ENCODE results near the gene EIF2B5. TPM values are rescaled to one million over a fixed set of nuclear protein-coding genes. Genes with fewer than 3 reads are reported as not detected.

Gene EIF2B5
- total and polyA plus RNA-seq, 9 of the 15 experiments (the other 6 are each of a cell fraction or from before 2014, with no cell fraction given): 19.1 to 92.4 (median 74.0) TPM

DNA sequence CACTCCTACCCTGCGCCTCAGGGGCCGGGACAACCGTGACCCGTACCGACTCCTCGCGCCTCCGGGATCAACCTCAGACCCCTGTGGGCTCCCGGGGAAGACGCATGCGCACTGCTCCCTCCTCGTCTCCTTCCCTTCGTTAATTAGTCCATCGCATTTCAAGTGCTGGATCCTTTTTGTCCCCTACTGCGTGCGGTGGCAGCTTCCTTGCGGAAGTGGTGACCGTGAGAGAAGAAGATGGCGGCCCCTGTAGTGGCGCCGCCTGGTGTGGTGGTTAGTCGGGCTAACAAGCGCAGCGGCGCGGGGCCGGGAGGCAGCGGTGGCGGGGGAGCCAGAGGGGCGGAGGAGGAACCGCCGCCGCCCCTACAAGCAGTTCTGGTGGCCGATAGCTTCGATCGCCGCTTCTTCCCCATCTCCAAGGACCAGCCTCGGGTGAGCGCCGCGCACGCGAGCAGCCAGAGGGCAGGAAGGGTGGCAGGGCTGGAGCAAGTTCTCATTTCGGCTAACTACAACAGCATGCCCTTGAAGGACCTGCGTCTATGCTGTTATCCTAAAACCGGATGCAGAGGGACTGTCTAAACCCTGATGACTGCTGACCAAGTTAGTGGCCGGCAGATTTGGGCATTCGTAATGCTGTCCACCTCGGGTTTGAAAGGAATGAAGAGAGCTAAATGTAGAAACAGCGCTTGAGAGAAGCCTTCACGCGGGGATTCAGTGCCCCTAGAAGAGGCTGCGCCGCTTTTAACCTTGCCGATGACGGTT is at the start of gene EIF2B5 (continued):
- no peak for TF ChIP-seq E4F1 (CRISPR knock-in tag; IDR thresholded peaks at IDR 0.05; ENCODE audit: borderline replicate concordance)
- TF ChIP-seq ZNF41 (CRISPR knock-in tag; conservative IDR thresholded peaks at IDR 0.05): no peak
- peak; percentile 22 for TF ChIP-seq NR2C1 (IDR thresholded peaks at IDR 0.05)
- peak; percentile 68; the same call in 1 of the 2 replicates for TF ChIP-seq NR2C1 (tag; IDR thresholded peaks at IDR 0.05)
- TF ChIP-seq ZNF431 (CRISPR knock-in tag; IDR thresholded peaks at IDR 0.05): no peak
- no peak for TF ChIP-seq PRPF4 (IDR thresholded peaks at IDR 0.05; ENCODE audit: insufficient read depth, low read depth, low read length, poor library complexity, severe bottlenecking)
- no peak for TF ChIP-seq ZNF75A (CRISPR knock-in tag; IDR thresholded peaks at IDR 0.05)
- peak; percentile 20 to 28; a peak in 3 of 4 replicates for TF ChIP-seq RAD21 (CRISPR knock-in tag; conservative IDR thresholded peaks at IDR 0.05 in 1 of 2, IDR thresholded peaks at IDR 0.05 in 1 of 2)
- TF ChIP-seq DDX20 (tag; IDR thresholded peaks at IDR 0.05; ENCODE audit: low read depth): no peak
- no peak for TF ChIP-seq ZNF785 (CRISPR knock-in tag; IDR thresholded peaks at IDR 0.05)
- TF ChIP-seq RBM25 (IDR thresholded peaks at IDR 0.05; ENCODE audit: low read depth, low read length, severe bottlenecking): no peak
- TF ChIP-seq ZBTB1 (CRISPR knock-in tag; IDR thresholded peaks at IDR 0.05; ENCODE audit: borderline replicate concordance, low read depth): no peak; the same call in 1 of the 2 replicates
- TF ChIP-seq, protein P1, sequence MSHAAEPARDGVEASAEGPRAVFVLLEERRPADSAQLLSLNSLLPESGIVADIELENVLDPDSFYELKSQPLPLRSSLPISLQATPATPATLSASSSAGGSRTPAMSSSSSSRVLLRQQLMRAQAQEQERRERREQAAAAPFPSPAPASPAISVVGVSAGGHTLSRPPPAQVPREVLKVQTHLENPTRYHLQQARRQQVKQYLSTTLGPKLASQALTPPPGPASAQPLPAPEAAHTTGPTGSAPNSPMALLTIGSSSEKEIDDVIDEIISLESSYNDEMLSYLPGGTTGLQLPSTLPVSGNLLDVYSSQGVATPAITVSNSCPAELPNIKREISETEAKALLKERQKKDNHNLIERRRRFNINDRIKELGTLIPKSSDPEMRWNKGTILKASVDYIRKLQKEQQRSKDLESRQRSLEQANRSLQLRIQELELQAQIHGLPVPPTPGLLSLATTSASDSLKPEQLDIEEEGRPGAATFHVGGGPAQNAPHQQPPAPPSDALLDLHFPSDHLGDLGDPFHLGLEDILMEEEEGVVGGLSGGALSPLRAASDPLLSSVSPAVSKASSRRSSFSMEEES (CRISPR knock-in tag; IDR thresholded peaks at IDR 0.05): no peak
- TF ChIP-seq RNF2 (IDR thresholded peaks at IDR 0.05): peak; percentile 70; the same call in 1 of the 2 replicates
- TF ChIP-seq ZNF551 (CRISPR knock-in tag; IDR thresholded peaks at IDR 0.05): no peak
- TF ChIP-seq, protein P2, sequence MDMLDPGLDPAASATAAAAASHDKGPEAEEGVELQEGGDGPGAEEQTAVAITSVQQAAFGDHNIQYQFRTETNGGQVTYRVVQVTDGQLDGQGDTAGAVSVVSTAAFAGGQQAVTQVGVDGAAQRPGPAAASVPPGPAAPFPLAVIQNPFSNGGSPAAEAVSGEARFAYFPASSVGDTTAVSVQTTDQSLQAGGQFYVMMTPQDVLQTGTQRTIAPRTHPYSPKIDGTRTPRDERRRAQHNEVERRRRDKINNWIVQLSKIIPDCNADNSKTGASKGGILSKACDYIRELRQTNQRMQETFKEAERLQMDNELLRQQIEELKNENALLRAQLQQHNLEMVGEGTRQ (CRISPR knock-in tag; IDR thresholded peaks at IDR 0.05): no peak
- TF ChIP-seq TGIF2 (CRISPR knock-in tag; IDR thresholded peaks at IDR 0.05): no peak
- TF ChIP-seq ZFP30 (CRISPR knock-in tag; IDR thresholded peaks at IDR 0.05; ENCODE audit: borderline replicate concordance): no peak
- peak; percentile 87 for TF ChIP-seq POLR2H (tag; IDR thresholded peaks at IDR 0.05; ENCODE audit: low read depth)
- TF ChIP-seq ZNF23 (CRISPR knock-in tag; IDR thresholded peaks at IDR 0.05): no peak
- TF ChIP-seq U2AF2 (optimal IDR thresholded peaks at IDR 0.05; ENCODE audit: low read depth, low read length): no peak
- peak; percentile 47; the same call in 1 of the 2 replicates for TF ChIP-seq TEAD4 (IDR thresholded peaks at IDR 0.05; ENCODE audit: low read length)
- no peak for TF ChIP-seq TEAD4 (CRISPR knock-in tag; IDR thresholded peaks at IDR 0.05; ENCODE audit: borderline replicate concordance)
- TF ChIP-seq ARHGAP35 (IDR thresholded peaks at IDR 0.05; ENCODE audit: partially characterized antibody): no peak
- no peak for TF ChIP-seq BDP1 (IDR thresholded peaks at IDR 0.05; ENCODE audit: insufficient read depth, insufficient read length)
